Measurements from ENCODE around the gene VPS13D. TPM values are rescaled to one million over a fixed set of nuclear protein-coding genes. Genes with fewer than 3 reads are reported as not detected.
"Not testable (repeated sequence)": the region's sequence is repeated elsewhere in the genome, so short reads cannot be mapped to it uniquely, and the experiment has no call there.

The VPS13D gene
- total RNA-seq, 1 experiment from 2014 or later = 22.7 TPM

- no peak for DNase-seq (ENCODE audit: low read depth)
Measured at GRCh38 chr1:12200208-12200607, 29.6 kb upstream of the VPS13D start.

- no peak for DNase-seq (ENCODE audit: low read depth)
Measured at GRCh38 chr1:12201352-12202189, 28.3 kb upstream of the VPS13D start.

- DNase-seq (ENCODE audit: low read depth) = no peak
Measured at GRCh38 chr1:12202190-12202497, 27.7 kb upstream of the VPS13D start.

- no peak for DNase-seq (ENCODE audit: low read depth)
Measured at GRCh38 chr1:12202577-12202976, 27.3 kb upstream of the VPS13D start.

GRCh38 chr1:12203216-12204007, 26.4 kb upstream of the VPS13D start:
- DNase-seq (ENCODE audit: low read depth) = no peak

- no peak for DNase-seq (ENCODE audit: low read depth)
Measured at GRCh38 chr1:12204140-12204539, 25.7 kb upstream of the VPS13D start.

GRCh38 chr1:12204754-12205658, 24.8 kb upstream of the VPS13D start:
- DNase-seq (ENCODE audit: low read depth) = no peak

- DNase-seq (ENCODE audit: low read depth) = no peak
Measured at GRCh38 chr1:12206238-12206637, 23.6 kb upstream of the VPS13D start.

- no peak for DNase-seq (ENCODE audit: low read depth)
Measured at GRCh38 chr1:12206792-12207424, 22.9 kb upstream of the VPS13D start.

- DNase-seq (ENCODE audit: low read depth) = no peak
Measured at GRCh38 chr1:12208271-12208670, 21.6 kb upstream of the VPS13D start.

GRCh38 chr1:12208764-12209494, 20.9 kb upstream of the VPS13D start:
- peak; percentile 72 for DNase-seq (ENCODE audit: low read depth)

- no peak for DNase-seq (ENCODE audit: low read depth)
Measured at GRCh38 chr1:12209495-12209832, 20.4 kb upstream of the VPS13D start.

- DNase-seq (ENCODE audit: low read depth) = no peak
Measured at GRCh38 chr1:12215118-12215961, 14.5 kb upstream of the VPS13D start.

- DNase-seq (ENCODE audit: low read depth) = no peak
Measured at GRCh38 chr1:12219800-12220199, 10.0 kb upstream of the VPS13D start.

GRCh38 chr1:12220890-12221289, 8.9 kb upstream of the VPS13D start:
- DNase-seq (ENCODE audit: low read depth) = no peak

- DNase-seq (ENCODE audit: low read depth) = not testable (repeated sequence)
Measured at GRCh38 chr1:12222700-12223099, 7.1 kb upstream of the VPS13D start.

- not testable (repeated sequence) for DNase-seq (ENCODE audit: low read depth)
Measured at GRCh38 chr1:12224092-12224491, 5.7 kb upstream of the VPS13D start.

GRCh38 chr1:12228979-12229378, 851 bp upstream of the VPS13D start:
- DNase-seq (ENCODE audit: low read depth) = no peak

GRCh38 chr1:12229386-12229834, 420 bp upstream of the VPS13D start:
- DNase-seq (ENCODE audit: low read depth) = no peak

Data from M059J (cell line).